ENCODE measurements around the gene CACNA2D3. TPM values are rescaled to one million over a fixed set of nuclear protein-coding genes. Genes with fewer than 3 reads are reported as not detected.

CACNA2D3 gene
- polyA plus RNA-seq, 3 donors: 8.3 to 21.5 (median 10.4) TPM

GRCh38 chr3:54810401-54810800 lies 688.0 kb downstream of the CACNA2D3 start:
- Histone ChIP-seq H3K79me2 (ENCODE audit: insufficient read depth, low read length) (no peaks in the 10 kb centered on the region), H3K9me3 (replicated peaks in 1 of 2; ENCODE audit: control insufficient read depth in 1 of 2, insufficient read depth in 1 of 2, low read length in 2 of 2) (peaks cover 0 to 7% of the 10 kb centered on the region in 2 donors), H4K20me1 (ENCODE audit: insufficient read depth, low read length) (no peaks in the 10 kb centered on the region), H3K4me1 (ENCODE audit: control insufficient read depth in 1 of 2, insufficient read depth in 2 of 2, low read length in 2 of 2) (no peaks in the 10 kb centered on the region), H3K4me2 (replicated peaks; ENCODE audit: extremely low read depth, low read length, poor library complexity, severe bottlenecking) (no peak overlapping the region), H3K9ac (ENCODE audit: insufficient read depth, low read length, poor library complexity, severe bottlenecking) (no peak overlapping the region), H3K27me3 (ENCODE audit: control insufficient read depth in 2 of 2, insufficient read depth in 2 of 2, low read length in 2 of 2) (no peaks in the 10 kb centered on the region), H3K27ac (ENCODE audit: low read depth in 1 of 2, low read length in 2 of 2) (no peak overlapping the region), H3K36me3 (replicated peaks in 1 of 2; ENCODE audit: control insufficient read depth in 1 of 2, insufficient read depth in 2 of 2, low read length in 2 of 2) (no peaks in the 10 kb centered on the region), H3K4me3 (replicated peaks in 1 of 3; ENCODE audit: low read depth in 2 of 3, low read length in 3 of 3) (no peak overlapping the region), H2AFZ (ENCODE audit: insufficient read depth, low read depth, low read length, poor library complexity, severe bottlenecking) (no peak overlapping the region)
- Mint-ChIP-seq H3K27ac (no peak overlapping the region), H3K36me3 (no peaks in the 10 kb centered on the region), H3K9me3 (peaks cover 2 to 8% (median 3%) of the 10 kb centered on the region in 7 donors), H3K27me3 (ENCODE audit: low read depth in 3 of 3) (peaks cover 1 to 2% (median 2%) of the 10 kb centered on the region in 3 donors), H3K4me1 (no peaks in the 10 kb centered on the region), H3K4me3 (no peak overlapping the region)
- WGBS (ENCODE audit: insufficient coverage): no CpG with 5 or more reads among the region's 3 CpGs
- intact Hi-C loops (cut with micrococcal nuclease): no loop called here
- no peak for DNase-seq
- TF ChIP-seq CTCF (IDR thresholded peaks at IDR 0.05): no peak

- Histone ChIP-seq H3K4me1 (ENCODE audit: control insufficient read depth in 1 of 2, insufficient read depth in 2 of 2, low read length in 2 of 2) (no peaks in the 10 kb centered on the region), H4K20me1 (ENCODE audit: insufficient read depth, low read length) (no peaks in the 10 kb centered on the region), H3K9ac (ENCODE audit: insufficient read depth, low read length, poor library complexity, severe bottlenecking) (no peak overlapping the region), H3K4me2 (replicated peaks; ENCODE audit: extremely low read depth, low read length, poor library complexity, severe bottlenecking) (no peak overlapping the region), H3K79me2 (ENCODE audit: insufficient read depth, low read length) (no peaks in the 10 kb centered on the region), H3K27me3 (ENCODE audit: control insufficient read depth in 2 of 2, insufficient read depth in 2 of 2, low read length in 2 of 2) (no peaks in the 10 kb centered on the region), H3K9me3 (replicated peaks in 1 of 2; ENCODE audit: control insufficient read depth in 1 of 2, insufficient read depth in 1 of 2, low read length in 2 of 2) (no peaks in the 10 kb centered on the region), H3K36me3 (replicated peaks in 1 of 2; ENCODE audit: control insufficient read depth in 1 of 2, insufficient read depth in 2 of 2, low read length in 2 of 2) (no peaks in the 10 kb centered on the region), H3K4me3 (replicated peaks in 1 of 3; ENCODE audit: low read depth in 2 of 3, low read length in 3 of 3) (no peak overlapping the region), H2AFZ (ENCODE audit: insufficient read depth, low read depth, low read length, poor library complexity, severe bottlenecking) (no peak overlapping the region), H3K27ac (ENCODE audit: low read depth in 1 of 2, low read length in 2 of 2) (no peak overlapping the region)
- Mint-ChIP-seq H3K4me1 (no peaks in the 10 kb centered on the region), H3K27me3 (ENCODE audit: low read depth in 3 of 3) (peaks cover 0 to 4% (median 2%) of the 10 kb centered on the region in 3 donors), H3K27ac (no peak overlapping the region), H3K9me3 (peaks cover 0 to 3% (median 2%) of the 10 kb centered on the region in 7 donors), H3K36me3 (no peaks in the 10 kb centered on the region), H3K4me3 (no peak overlapping the region)
- intact Hi-C loops (cut with micrococcal nuclease): no loop called here
- WGBS (ENCODE audit: insufficient coverage): 95% methylated on average over 2 of the region's 3 CpGs
- DNase-seq: no peak
- no peak for TF ChIP-seq CTCF (IDR thresholded peaks at IDR 0.05)
These were observed 691.9 kb downstream of the CACNA2D3 start for GRCh38 chr3:54814224-54814623.

Data from CD14-positive monocyte (primary cell).